ENCODE results near the gene TMBIM6.

DNA sequence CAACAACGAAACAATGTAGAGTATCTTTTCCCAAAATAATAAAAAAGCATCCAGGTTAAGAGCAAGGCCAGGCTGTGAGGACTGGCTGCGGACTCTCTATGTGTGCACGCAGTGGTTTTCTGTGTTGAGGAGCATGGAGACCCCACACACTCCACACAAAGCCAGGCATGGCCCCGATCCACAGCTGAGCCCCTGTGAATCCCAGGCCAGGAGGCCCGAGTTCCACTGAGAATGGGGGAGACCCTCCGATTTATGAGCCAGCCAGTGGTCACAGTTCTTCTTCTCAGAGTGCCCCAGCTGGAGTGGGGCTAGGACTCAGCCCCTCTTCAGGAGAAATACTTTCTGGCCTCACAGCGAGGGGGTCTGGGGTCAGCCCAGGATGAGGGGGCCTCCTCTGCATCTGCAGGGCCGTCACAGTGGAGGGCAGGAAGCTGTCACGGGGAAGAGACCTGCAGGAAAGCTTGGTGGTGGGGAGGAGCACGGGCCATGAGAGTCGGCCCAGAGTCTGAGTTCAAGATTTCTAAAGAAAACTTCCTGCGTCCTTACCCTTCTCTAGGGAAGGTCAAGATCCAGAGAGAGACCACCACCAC lies 66.7 kb downstream of the TMBIM6 start:
- TF ChIP-seq, protein P1, sequence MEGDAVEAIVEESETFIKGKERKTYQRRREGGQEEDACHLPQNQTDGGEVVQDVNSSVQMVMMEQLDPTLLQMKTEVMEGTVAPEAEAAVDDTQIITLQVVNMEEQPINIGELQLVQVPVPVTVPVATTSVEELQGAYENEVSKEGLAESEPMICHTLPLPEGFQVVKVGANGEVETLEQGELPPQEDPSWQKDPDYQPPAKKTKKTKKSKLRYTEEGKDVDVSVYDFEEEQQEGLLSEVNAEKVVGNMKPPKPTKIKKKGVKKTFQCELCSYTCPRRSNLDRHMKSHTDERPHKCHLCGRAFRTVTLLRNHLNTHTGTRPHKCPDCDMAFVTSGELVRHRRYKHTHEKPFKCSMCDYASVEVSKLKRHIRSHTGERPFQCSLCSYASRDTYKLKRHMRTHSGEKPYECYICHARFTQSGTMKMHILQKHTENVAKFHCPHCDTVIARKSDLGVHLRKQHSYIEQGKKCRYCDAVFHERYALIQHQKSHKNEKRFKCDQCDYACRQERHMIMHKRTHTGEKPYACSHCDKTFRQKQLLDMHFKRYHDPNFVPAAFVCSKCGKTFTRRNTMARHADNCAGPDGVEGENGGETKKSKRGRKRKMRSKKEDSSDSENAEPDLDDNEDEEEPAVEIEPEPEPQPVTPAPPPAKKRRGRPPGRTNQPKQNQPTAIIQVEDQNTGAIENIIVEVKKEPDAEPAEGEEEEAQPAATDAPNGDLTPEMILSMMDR (IDR thresholded peaks at IDR 0.05; ENCODE audit: insufficient read depth, low read depth, low read length) = no peak
- TF ChIP-seq EZH2 (IDR thresholded peaks at IDR 0.05; ENCODE audit: insufficient read depth, low read length) = no peak
